T-helper 17 cell (primary cell): Measurements from ENCODE around the gene CRABP2. TPM values are rescaled to one million over a fixed set of nuclear protein-coding genes. Genes with fewer than 3 reads are reported as not detected.
A peak's percentile ranks its signal among the peaks of the same experiment; 100 is the strongest.

Experiments used
- ATAC-seq: fragments of 150-1000 bp; cut with Tn5 transposase; 2 replicates; pipeline ENCODE4 v1.10.0; 2021; ENCODE audit warnings: mild to moderate bottlenecking, moderate library complexity
- DNase-seq, 3 donors: peaks; one replicate each; pipeline versions ENCODE4 v3.0.0 to v3.0.0-alpha.2; 2020 to 2021
- H3K9me3 ChIP-seq: one replicate; pipeline ENCODE4 v1.7.0; 2013; ENCODE audit warnings: low read length, mild to moderate bottlenecking; ENCODE audit not compliant: control insufficient read depth, poor library complexity, severe bottlenecking
- H3K27ac Mint-ChIP-seq: one replicate; pipeline ENCODE4 v1.8.0; 2022; ENCODE audit warnings: mild to moderate bottlenecking, moderate library complexity, mixed read lengths
- H3K27me3 Mint-ChIP-seq: one replicate; pipeline ENCODE4 v1.8.0; 2022; ENCODE audit warnings: mixed read lengths
- H3K36me3 Mint-ChIP-seq: one replicate; pipeline ENCODE4 v1.8.0; 2022; ENCODE audit warnings: low read depth, mixed read lengths
- H3K4me1 Mint-ChIP-seq: one replicate; pipeline ENCODE4 v1.8.0; 2022; ENCODE audit warnings: mild to moderate bottlenecking, mixed read lengths
- H3K4me3 Mint-ChIP-seq: one replicate; pipeline ENCODE4 v1.8.0; 2022; ENCODE audit warnings: mild to moderate bottlenecking, moderate library complexity, mixed read lengths
- total RNA-seq, 4 donors: library from RNA in 2 of 4; stranded (reverse) in 2 of 4; gene quantifications; one replicate each; pipeline ENCODE4 v1.2.3 and lab custom pipeline; 2022 to 2026

CRABP2 gene
- total RNA-seq, 2 donors from 2014 or later: 1.5 to 4.5 TPM

DNA sequence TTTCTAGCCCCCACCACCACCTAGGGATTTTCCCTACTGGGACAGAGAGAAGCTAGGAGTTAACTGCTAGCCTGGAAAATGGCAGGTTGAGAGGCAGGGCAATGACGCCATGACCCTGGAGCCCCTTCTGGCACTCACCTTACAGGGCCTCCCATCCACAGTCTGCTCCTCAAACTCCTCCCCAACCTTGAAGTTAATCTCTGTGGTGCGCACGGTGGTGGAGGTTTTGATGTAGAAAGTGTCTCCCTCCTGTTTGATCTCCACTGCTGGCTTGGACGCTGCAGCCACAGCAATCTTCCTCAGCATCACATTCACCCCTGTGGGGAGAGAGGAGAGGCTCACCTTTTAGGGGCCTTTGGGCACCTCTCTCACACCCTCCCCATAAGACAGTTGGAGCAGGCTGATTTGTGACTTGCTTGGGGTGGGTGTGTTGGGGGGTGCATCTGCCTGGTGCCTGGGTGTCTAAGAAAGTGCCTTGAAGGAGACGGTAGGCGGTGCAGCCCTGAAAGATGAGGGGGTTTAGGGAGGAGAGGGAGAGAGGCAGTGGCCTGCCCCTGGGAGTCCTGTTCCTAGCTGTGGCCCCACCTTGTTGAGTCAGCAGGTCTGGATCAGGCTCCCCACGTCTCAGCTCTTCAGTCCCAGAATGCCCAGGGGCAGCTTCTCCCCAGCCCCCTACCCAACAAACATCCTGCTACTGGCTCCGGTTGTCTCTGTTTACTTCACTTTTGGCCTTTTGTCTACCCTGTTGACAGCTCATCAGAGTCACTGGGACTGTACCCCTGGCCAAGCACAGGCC lies 4.4 kb downstream of the CRABP2 start:
- H3K27me3 Mint-ChIP-seq: peaks cover 68% of the 10 kb centered on the region
- ATAC-seq (no peak), DNase-seq (no peak)
- peaks cover 9% of the 10 kb centered on the region for H3K36me3 Mint-ChIP-seq
- no peak overlapping the region for H3K4me3 Mint-ChIP-seq
- peaks cover 9% of the 10 kb centered on the region for H3K4me1 Mint-ChIP-seq
- no peaks in the 10 kb centered on the region for H3K9me3 ChIP-seq
- H3K27ac Mint-ChIP-seq: peak overlapping the region; percentile 37

DNA sequence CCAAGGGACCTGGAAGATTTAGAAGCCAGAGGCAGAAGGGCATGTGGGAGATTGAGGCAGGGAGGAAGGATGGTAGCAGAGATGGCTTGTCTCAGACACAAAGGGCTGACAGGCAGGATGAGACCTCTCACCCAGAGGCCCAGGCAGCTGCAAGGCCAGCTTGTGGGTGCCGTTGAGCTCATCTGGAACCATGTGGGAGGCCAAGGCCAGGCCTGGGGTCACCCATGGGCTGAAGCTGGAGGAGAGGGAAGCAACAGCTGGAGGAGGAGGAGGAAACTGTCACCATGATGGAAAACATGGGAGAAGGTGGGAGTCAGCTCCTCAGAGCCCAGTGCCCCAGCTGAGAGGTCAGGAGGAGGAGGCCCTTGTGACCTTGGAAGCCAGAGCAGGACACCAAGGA lies 6.4 kb downstream of the CRABP2 start:
- Mint-ChIP-seq H3K4me3 (no peak overlapping the region), H3K27me3 (peaks cover 71% of the 10 kb centered on the region), H3K4me1 (peaks cover 7% of the 10 kb centered on the region), H3K36me3 (peaks cover 12% of the 10 kb centered on the region), H3K27ac (no peak overlapping the region)
- no peak for ATAC-seq
- no peaks in the 10 kb centered on the region for H3K9me3 ChIP-seq
- no peak for DNase-seq

DNA sequence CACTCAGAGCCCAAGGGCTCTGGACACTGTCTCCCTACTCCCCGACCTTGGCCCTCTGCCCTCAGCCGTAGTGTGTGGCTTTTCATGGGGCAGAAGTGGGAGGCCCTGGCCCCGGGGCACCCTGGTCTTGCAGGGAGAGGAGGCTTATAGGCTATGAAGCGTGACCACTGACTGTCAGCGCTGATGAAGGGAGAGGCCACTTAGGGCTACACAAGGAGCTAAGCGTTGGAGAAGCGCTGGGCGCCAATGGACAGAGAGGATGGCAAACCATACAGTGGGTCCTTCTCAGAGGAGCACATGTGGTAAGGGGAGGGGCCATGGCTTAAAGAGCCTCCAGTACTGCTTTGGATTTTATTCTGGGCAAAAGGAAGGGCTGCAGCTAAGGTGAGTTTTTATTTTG lies 7.9 kb downstream of the CRABP2 start:
- ATAC-seq: no peak
- Mint-ChIP-seq H3K4me3 (no peak overlapping the region), H3K27me3 (peaks cover 75% of the 10 kb centered on the region), H3K4me1 (peaks cover 13% of the 10 kb centered on the region), H3K36me3 (peaks cover 17% of the 10 kb centered on the region), H3K27ac (no peak overlapping the region)
- no peak for DNase-seq
- no peaks in the 10 kb centered on the region for H3K9me3 ChIP-seq

DNA sequence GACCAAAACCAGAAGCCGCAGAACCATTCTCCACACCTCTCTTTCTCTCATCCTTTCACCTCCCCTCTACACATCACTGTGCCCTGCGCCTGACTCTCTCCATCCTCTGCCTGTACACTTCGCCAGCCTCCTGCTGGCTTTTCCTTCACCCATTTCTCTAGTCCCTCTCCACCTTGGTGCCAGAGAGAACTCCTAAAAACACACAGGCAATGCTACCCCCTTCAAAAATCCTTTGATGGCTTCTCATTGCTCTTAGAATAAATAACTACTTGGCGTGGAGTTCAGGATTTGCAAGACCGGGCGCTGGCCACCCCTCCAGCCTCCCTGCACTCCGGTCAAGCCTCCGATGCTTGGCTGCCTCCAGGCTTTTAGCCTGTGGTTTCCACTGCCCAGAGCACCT lies 8.6 kb downstream of the CRABP2 start:
- Mint-ChIP-seq H3K36me3 (peaks cover 24% of the 10 kb centered on the region), H3K4me1 (peaks cover 20% of the 10 kb centered on the region), H3K27me3 (peaks cover 81% of the 10 kb centered on the region), H3K27ac (no peak overlapping the region), H3K4me3 (no peak overlapping the region)
- DNase-seq: no peak
- no peak for ATAC-seq
- no peaks in the 10 kb centered on the region for H3K9me3 ChIP-seq

DNA sequence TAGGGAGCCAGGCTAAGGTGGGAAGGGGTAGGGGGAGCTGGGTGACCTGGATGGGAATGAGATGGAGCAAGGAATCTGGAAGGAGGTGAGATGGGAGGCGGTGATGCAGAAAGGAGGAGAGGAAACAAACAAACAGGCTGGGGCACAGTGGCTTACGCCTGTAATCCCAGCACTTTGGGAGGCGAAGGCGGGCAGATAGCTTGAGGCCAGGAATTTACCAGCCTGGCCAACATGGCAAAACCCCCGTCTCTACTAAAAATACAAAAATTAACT lies 10.8 kb downstream of the CRABP2 start:
- Mint-ChIP-seq H3K36me3 (peaks cover 24% of the 10 kb centered on the region), H3K4me3 (no peak overlapping the region), H3K4me1 (peaks cover 27% of the 10 kb centered on the region), H3K27me3 (peaks cover 83% of the 10 kb centered on the region), H3K27ac (no peak overlapping the region)
- DNase-seq: no peak
- ATAC-seq: no peak
- no peaks in the 10 kb centered on the region for H3K9me3 ChIP-seq

DNA sequence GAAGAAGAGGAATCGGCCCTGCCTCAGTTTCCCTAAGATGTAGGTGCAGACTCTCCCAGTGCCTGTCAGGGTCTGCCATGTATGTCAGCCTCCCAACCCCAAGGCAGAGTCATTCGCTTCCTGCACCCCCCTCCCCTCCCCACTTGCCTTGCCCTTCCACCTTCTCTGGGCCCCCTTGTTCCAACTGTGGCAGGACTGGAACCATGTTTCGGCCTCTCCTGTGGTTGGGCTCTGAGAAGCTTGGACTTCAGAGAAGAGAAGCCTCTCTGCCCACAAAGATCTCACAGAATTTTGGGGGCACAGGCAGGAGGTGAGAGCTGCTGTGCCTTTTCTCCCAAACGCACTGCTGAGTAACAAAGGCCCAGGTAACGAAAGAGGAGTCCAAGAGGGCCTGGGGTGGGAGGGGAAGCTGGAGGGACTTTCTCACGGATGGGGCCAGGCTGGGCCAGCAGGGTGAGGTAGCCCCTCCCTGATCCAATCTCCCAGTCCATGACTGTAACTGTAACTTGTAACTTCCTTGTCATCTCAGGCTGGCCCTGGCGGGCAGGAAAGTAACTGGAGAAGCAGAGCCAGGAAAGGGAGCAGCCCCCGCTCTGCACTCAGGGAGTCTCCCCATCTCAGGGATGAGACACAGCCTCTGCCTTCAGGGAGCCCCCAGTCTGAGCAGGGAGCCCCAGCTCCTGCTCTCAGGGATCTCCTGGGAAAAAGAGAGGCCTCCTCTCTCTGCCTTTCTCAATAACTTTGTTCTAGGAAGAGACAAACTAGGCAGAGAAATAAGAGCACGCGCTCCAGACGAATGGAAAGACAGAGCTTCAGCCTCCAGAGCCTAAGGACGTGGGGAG lies 11.3 kb downstream of the CRABP2 start:
- H3K27ac Mint-ChIP-seq: no peak overlapping the region

DNA sequence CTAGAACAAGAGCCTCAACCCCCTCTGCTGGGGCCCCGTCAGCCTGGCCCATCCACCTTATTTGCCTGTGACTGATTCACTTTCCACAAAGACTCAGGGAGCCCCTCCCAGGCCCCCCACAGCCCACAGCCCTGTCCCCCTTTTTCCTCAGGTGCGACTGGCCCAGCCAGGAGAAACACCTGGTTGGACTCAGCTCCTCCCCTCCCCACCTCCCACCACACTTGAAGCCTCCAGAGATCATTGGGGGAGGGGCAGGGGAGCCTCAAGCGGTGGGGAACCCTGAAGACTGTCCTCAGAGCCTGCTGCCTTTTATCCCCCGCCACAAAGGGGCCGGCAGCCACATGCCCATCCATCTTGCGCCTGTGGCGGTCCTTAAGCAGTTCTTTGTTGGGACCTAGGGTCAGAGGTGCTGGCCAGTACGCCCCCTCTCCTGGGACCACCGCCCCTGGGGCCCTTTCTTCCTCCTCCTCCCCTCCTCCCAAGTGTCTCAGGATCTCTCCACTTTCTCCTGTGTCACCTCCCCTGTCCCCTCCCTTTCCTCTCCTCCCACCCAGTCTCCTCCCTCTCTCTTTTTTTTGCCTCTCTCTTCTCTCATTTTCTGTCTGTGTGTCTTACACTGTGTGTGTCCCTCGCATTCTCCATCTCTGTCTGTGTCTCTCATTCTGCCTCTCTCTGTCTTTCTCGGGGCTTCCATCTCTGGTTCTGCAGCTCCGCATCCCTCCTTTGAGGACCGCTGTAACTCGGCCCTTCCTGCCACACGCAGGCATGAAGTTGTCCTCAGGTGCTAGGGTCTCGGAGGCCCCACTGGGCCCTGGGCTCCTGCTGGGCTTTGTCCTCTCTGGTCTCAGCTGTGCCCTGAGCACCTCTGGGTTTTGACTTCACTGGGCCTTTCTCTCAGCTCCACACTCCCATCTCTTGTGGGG lies 12.2 kb downstream of the CRABP2 start:
- DNase-seq (no peak), ATAC-seq (peak; percentile 21)
- H3K4me3 Mint-ChIP-seq: peak overlapping the region; percentile 71
- peaks cover 24% of the 10 kb centered on the region for H3K36me3 Mint-ChIP-seq
- H3K9me3 ChIP-seq: no peaks in the 10 kb centered on the region
- H3K27me3 Mint-ChIP-seq: peaks cover 81% of the 10 kb centered on the region
- H3K4me1 Mint-ChIP-seq: peaks cover 29% of the 10 kb centered on the region
- H3K27ac Mint-ChIP-seq: no peak overlapping the region

More for the DNA sequence above, 11.3 kb downstream of the CRABP2 start:
- no peak for DNase-seq
- Mint-ChIP-seq H3K4me3 (no peak overlapping the region), H3K36me3 (peaks cover 27% of the 10 kb centered on the region), H3K27me3 (peaks cover 84% of the 10 kb centered on the region), H3K4me1 (peaks cover 31% of the 10 kb centered on the region)
- ATAC-seq: no peak
- no peaks in the 10 kb centered on the region for H3K9me3 ChIP-seq

DNA sequence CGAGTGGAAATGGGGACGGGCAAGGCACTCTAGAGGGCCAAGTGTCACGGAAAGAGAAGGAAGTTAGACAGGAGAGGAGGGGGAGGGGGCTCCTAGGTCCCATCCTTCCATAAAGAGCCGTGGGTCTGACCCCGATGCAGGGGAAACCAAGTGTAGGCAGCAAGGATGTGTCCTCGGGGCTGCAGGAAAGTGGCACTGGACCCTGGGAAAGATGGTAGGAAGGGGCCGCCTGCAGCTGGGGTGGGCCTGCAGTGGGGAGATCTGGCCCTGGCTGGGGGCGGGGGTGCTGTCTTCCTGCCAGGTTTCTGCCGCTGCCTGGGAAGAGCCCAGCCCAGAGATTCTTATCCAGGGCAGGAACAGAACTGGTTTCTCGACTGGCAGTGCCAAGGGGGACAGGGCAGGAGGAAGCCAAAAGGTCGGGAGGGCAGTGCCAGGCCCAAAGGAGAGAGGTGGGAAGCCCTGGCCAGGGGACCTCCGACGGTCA lies 12.9 kb downstream of the CRABP2 start:
- no peak for ATAC-seq
- peaks cover 29% of the 10 kb centered on the region for H3K4me1 Mint-ChIP-seq
- no peaks in the 10 kb centered on the region for H3K9me3 ChIP-seq
- peaks cover 24% of the 10 kb centered on the region for H3K36me3 Mint-ChIP-seq
- no peak for DNase-seq
- peaks cover 76% of the 10 kb centered on the region for H3K27me3 Mint-ChIP-seq
- no peak overlapping the region for H3K4me3 Mint-ChIP-seq
- H3K27ac Mint-ChIP-seq: no peak overlapping the region

DNA sequence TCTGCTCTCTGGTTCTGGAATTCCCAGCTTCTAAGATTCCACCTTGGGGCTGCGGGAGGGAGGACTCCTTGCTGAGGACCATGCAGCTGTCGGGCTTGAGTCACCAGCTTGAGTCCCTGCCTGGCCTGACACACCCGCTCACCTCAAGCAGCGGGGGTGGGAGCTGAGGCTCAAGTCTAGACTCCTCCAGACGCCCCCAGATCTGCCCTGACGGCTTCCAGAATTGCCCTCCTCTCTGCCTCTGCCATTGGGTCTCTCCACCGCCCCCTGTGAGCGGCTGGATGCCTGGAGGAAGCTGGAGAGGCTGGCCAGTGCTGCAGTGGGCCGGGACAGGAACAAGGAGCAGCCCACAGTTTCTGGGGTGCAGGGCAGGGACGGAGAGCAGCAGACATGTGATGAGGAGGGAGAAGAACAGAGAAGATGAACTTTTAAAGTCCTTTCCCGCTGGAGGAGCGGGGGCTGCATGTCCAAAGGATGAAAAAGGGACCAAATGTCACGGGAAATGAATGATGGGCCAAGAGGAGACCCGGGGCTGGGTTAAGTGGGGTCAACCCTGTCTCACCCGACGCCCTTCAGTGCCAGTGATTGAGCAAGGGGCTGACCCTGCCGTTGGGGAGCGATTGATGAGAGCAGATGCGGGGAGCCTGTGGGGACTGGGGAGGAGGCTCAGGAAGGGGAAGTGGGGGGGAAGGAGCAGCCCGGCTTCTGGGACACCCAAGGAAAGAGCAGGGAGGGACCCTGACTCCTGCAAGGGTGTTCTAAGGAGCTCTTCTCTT lies 13.5 kb downstream of the CRABP2 start:
- Mint-ChIP-seq H3K4me3 (no peak overlapping the region), H3K27me3 (peaks cover 70% of the 10 kb centered on the region), H3K4me1 (peaks cover 29% of the 10 kb centered on the region), H3K27ac (no peak overlapping the region), H3K36me3 (peaks cover 21% of the 10 kb centered on the region)
- ATAC-seq (no peak), DNase-seq (no peak)
- H3K9me3 ChIP-seq: no peaks in the 10 kb centered on the region

DNA sequence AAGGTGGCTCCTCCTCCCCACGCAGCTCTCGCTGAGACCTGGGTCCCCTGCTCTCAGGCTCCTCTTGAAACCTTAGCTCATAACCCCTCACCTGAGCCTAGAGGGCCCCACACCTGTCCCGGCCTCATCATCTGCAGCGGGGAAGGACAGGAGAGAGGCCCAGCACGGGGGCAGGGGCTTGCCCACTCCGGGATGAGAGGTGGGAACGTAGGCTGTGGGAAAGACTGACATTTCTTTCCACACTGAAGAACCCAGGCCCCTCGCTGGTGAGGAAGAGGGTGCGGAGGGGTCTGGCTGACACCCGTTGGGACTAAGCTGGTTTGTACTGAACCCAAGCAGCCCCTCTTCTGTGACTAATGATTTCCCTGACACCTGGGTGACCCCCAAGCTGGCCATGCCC lies 14.2 kb downstream of the CRABP2 start:
- H3K36me3 Mint-ChIP-seq: peaks cover 18% of the 10 kb centered on the region
- no peaks in the 10 kb centered on the region for H3K9me3 ChIP-seq
- peaks cover 63% of the 10 kb centered on the region for H3K27me3 Mint-ChIP-seq
- ATAC-seq: no peak
- peaks cover 27% of the 10 kb centered on the region for H3K4me1 Mint-ChIP-seq
- no peak overlapping the region for H3K27ac Mint-ChIP-seq
- no peak for DNase-seq
- no peak overlapping the region for H3K4me3 Mint-ChIP-seq

DNA sequence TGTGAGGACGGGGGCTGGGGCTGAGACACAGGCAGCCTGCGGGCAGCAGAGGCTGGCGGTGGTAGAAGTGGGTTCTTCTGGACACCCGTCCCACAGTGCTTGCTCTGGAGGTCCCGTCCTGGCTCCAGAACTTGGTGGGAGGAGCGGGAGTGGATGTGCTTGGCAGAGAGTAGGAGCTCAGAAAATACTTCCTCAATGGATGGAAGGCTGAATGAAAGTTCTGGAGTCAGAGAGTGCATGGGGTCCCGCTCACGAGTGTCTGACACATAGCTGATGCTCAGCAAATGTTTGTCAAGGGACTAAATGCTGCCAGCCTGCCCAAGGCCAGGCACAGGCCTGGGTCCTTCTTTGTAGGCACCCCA lies 14.7 kb downstream of the CRABP2 start:
- Mint-ChIP-seq H3K27me3 (peaks cover 62% of the 10 kb centered on the region), H3K4me3 (no peak overlapping the region), H3K27ac (no peak overlapping the region), H3K36me3 (peaks cover 18% of the 10 kb centered on the region), H3K4me1 (peaks cover 27% of the 10 kb centered on the region)
- ATAC-seq (no peak), DNase-seq (no peak)
- no peaks in the 10 kb centered on the region for H3K9me3 ChIP-seq

DNA sequence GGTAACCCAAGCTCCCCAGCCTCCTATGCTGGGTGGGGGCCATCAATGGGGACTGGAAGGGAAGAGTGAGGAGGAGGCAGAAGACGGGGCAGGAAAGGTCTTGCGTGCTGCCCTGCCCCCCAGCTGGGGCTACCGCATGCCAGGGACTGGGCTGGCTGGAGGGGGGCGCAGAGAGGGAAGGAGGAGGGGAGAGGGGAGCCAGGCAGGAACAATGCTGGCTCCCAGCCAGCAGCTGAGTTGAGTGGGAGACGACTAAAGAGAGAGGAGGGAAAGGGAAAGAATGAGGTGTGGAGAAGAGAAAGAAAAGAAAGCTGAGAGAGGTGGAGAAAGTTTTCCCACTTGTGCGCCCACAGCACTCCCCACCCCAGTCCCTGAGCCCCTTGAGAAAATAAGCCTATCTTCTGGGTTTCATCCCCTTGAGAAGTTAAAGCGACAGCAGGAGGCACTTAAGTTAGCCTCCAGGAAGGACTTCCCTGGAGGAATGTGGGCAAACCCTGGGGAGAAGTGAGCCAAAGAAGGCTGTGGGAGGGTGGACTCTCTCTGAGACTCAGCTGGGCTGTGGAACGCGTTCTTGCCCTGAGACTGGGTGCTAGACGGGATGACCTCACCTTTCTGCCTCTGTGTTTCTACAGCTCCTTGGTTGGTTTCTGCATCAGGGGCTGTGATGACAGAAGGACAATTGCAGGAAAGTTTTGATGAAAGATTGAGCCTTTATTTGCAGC lies 15.3 kb downstream of the CRABP2 start:
- Mint-ChIP-seq H3K4me3 (no peak overlapping the region), H3K27ac (peak overlapping the region; percentile 76), H3K4me1 (peaks cover 27% of the 10 kb centered on the region), H3K36me3 (peaks cover 18% of the 10 kb centered on the region), H3K27me3 (peaks cover 62% of the 10 kb centered on the region)
- ATAC-seq (no peak), DNase-seq (no peak)
- H3K9me3 ChIP-seq: no peaks in the 10 kb centered on the region
